ENCODE data around the gene FH.
A peak's percentile ranks its signal among the peaks of the same experiment; 100 is the strongest.

Gene FH

DNA sequence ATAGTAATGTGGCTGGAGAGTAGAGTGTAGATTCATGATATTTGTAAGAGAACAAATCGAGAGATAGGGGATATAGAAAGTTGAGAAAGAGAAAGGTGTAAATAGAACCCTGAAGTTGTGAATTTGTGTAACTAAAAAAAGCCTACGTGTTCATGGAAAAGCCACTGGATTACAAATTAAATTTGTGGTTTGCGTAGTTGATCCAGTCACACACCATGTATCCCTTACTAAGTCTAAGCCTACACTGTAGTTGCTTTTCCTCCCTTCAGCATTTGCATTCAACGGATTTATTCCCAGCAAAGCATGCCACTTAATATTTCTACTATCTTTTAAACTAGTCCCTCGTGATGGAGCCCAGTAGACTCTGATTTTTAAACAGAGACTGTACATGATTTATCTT is 37.5 kb upstream of the FH start:
- Histone ChIP-seq H3K4me2 (ENCODE audit: low read length) (no peak overlapping the region), H3K4me3 (ENCODE audit: low read length) (no peak overlapping the region), H4K20me1 (ENCODE audit: insufficient read depth, low read length) (no peaks in the 10 kb centered on the region), H3K79me2 (ENCODE audit: low read length) (no peaks in the 10 kb centered on the region), H3K27ac (ENCODE audit: low read length) (no peak overlapping the region), H2AFZ (ENCODE audit: low read depth, low read length) (no peak overlapping the region), H3K9me3 (ENCODE audit: insufficient read depth, low read length) (no peaks in the 10 kb centered on the region), H3K4me1 (ENCODE audit: low read length) (peaks cover 8% of the 10 kb centered on the region), H3K9ac (ENCODE audit: low read length) (no peak overlapping the region), H3K27me3 (ENCODE audit: low read depth, low read length) (no peaks in the 10 kb centered on the region), H3K36me3 (replicated peaks; ENCODE audit: low read depth, low read length) (no peaks in the 10 kb centered on the region)
- TF ChIP-seq, protein P1, sequence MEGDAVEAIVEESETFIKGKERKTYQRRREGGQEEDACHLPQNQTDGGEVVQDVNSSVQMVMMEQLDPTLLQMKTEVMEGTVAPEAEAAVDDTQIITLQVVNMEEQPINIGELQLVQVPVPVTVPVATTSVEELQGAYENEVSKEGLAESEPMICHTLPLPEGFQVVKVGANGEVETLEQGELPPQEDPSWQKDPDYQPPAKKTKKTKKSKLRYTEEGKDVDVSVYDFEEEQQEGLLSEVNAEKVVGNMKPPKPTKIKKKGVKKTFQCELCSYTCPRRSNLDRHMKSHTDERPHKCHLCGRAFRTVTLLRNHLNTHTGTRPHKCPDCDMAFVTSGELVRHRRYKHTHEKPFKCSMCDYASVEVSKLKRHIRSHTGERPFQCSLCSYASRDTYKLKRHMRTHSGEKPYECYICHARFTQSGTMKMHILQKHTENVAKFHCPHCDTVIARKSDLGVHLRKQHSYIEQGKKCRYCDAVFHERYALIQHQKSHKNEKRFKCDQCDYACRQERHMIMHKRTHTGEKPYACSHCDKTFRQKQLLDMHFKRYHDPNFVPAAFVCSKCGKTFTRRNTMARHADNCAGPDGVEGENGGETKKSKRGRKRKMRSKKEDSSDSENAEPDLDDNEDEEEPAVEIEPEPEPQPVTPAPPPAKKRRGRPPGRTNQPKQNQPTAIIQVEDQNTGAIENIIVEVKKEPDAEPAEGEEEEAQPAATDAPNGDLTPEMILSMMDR (IDR thresholded peaks at IDR 0.05; ENCODE audit: low read depth, low read length): no peak
- TF ChIP-seq EZH2phosphoT487 (IDR thresholded peaks at IDR 0.05; ENCODE audit: low read depth): no peak

GRCh38 chr1:241555526-241555925 is 36.0 kb upstream of the FH start:
- no peaks in the 10 kb centered on the region for H3K27me3 ChIP-seq (ENCODE audit: low read depth, low read length)
- TF ChIP-seq EZH2phosphoT487 (IDR thresholded peaks at IDR 0.05; ENCODE audit: low read depth): no peak
- TF ChIP-seq, protein P1 (IDR thresholded peaks at IDR 0.05; ENCODE audit: low read depth, low read length): no peak
- no peak overlapping the region for H3K4me2 ChIP-seq (ENCODE audit: low read length)
- H3K4me3 ChIP-seq (ENCODE audit: low read length): no peak overlapping the region
- no peak overlapping the region for H3K27ac ChIP-seq (ENCODE audit: low read length)
- no peaks in the 10 kb centered on the region for H4K20me1 ChIP-seq (ENCODE audit: insufficient read depth, low read length)
- H3K79me2 ChIP-seq (ENCODE audit: low read length): no peaks in the 10 kb centered on the region
- H3K4me1 ChIP-seq (ENCODE audit: low read length): peaks cover 17% of the 10 kb centered on the region
- no peak overlapping the region for H3K9ac ChIP-seq (ENCODE audit: low read length)
- no peaks in the 10 kb centered on the region for H3K9me3 ChIP-seq (ENCODE audit: insufficient read depth, low read length)
- no peaks in the 10 kb centered on the region for H3K36me3 ChIP-seq (replicated peaks; ENCODE audit: low read depth, low read length)
- no peak overlapping the region for H2AFZ ChIP-seq (ENCODE audit: low read depth, low read length)

DNA sequence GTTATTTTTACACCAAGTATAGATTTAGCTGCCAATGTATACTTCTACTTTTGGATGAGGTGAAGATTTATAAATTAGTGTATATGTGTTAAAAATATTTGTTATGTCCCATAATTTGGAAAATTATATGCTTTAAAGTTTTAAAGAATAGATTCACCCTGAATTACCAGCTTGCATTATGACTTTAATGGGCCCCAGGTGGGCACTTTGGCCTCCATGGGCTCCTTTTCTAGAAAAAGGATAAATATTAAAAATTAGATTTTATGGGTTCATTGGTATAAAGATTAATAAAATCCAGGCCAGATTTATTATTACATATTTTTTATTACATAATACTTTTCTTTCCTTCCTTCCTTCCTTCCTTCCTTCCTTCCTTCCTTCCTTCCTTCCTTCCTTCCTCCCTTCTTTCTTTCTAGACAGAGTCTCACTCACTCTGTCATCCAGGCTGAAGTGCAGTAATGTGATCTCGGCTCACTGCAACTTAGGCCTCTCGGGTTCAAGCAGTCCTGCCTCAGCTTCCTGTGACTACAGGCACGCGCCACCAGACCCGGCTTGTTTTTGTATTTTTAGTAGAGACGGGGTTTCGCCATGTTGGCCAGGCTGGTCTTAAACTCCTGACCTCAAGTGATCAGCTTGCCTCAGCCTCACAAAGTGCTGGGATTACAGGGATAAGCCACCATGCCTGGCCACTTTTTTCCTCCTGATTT is 34.5 kb upstream of the FH start:
- Histone ChIP-seq H3K4me1 (ENCODE audit: low read length) (peaks cover 17% of the 10 kb centered on the region), H3K4me3 (ENCODE audit: low read length) (no peak overlapping the region), H2AFZ (ENCODE audit: low read depth, low read length) (no peak overlapping the region), H3K9ac (ENCODE audit: low read length) (no peak overlapping the region), H3K9me3 (ENCODE audit: insufficient read depth, low read length) (no peaks in the 10 kb centered on the region), H3K27ac (ENCODE audit: low read length) (no peak overlapping the region), H3K4me2 (ENCODE audit: low read length) (no peak overlapping the region), H4K20me1 (ENCODE audit: insufficient read depth, low read length) (no peaks in the 10 kb centered on the region), H3K36me3 (replicated peaks; ENCODE audit: low read depth, low read length) (no peaks in the 10 kb centered on the region), H3K27me3 (ENCODE audit: low read depth, low read length) (no peaks in the 10 kb centered on the region), H3K79me2 (ENCODE audit: low read length) (no peaks in the 10 kb centered on the region)
- TF ChIP-seq, protein P1 (IDR thresholded peaks at IDR 0.05; ENCODE audit: low read depth, low read length): no peak
- TF ChIP-seq EZH2phosphoT487 (IDR thresholded peaks at IDR 0.05; ENCODE audit: low read depth): no peak

GRCh38 chr1:241551759-241552638 is 32.4 kb upstream of the FH start:
- H3K79me2 ChIP-seq (ENCODE audit: low read length): no peaks in the 10 kb centered on the region
- peak overlapping the region; percentile 91 for H2AFZ ChIP-seq (ENCODE audit: low read depth, low read length)
- H3K4me1 ChIP-seq (ENCODE audit: low read length): peaks cover 17% of the 10 kb centered on the region
- TF ChIP-seq, protein P1 (IDR thresholded peaks at IDR 0.05; ENCODE audit: low read depth, low read length): no peak
- no peak for TF ChIP-seq EZH2phosphoT487 (IDR thresholded peaks at IDR 0.05; ENCODE audit: low read depth)
- peak overlapping the region; percentile 52 for H3K9ac ChIP-seq (ENCODE audit: low read length)
- H3K4me2 ChIP-seq (ENCODE audit: low read length): peak overlapping the region; percentile 76
- peak overlapping the region; percentile 65 for H3K4me3 ChIP-seq (ENCODE audit: low read length)
- peak overlapping the region; percentile 55 for H3K27ac ChIP-seq (ENCODE audit: low read length)
- H3K36me3 ChIP-seq (replicated peaks; ENCODE audit: low read depth, low read length): no peaks in the 10 kb centered on the region
- H3K9me3 ChIP-seq (ENCODE audit: insufficient read depth, low read length): no peaks in the 10 kb centered on the region
- no peaks in the 10 kb centered on the region for H4K20me1 ChIP-seq (ENCODE audit: insufficient read depth, low read length)
- H3K27me3 ChIP-seq (ENCODE audit: low read depth, low read length): no peaks in the 10 kb centered on the region

Measured in OCI-LY3 (cell line).